Upper lobe of left lung (tissue), 4 donors: ENCODE measurements around the gene SPEN.

Experiments used
- CTCF ChIP-seq, 6 experiments: fragments of 450-650 bp in 4 of 6; fragments of 200-600 bp in 2 of 6; sonication (generic) in 2 of 6; IDR thresholded peaks; one replicate each; pipeline ENCODE4 v1.5.1; 2016 to 2019; ENCODE audit warnings: antibody characterized with exemption in 6 of 6
- EP300 ChIP-seq, 4 donors: sonication (generic); formaldehyde crosslinking; IDR thresholded peaks; one replicate each; pipeline ENCODE4 v1.5.1; 2017; ENCODE audit warnings: antibody characterized with exemption in 4 of 4, control low read depth in 2 of 4
- POLR2AphosphoS5 ChIP-seq, 2 donors: sonication (generic); formaldehyde crosslinking; IDR thresholded peaks; one replicate each; pipeline ENCODE4 v1.5.1; 2017; ENCODE audit warnings: antibody characterized with exemption in 2 of 2

- no peak for TF ChIP-seq POLR2AphosphoS5 (IDR thresholded peaks at IDR 0.05)
- TF ChIP-seq CTCF (IDR thresholded peaks at IDR 0.05), result no peak
- TF ChIP-seq EP300 (IDR thresholded peaks at IDR 0.05), result no peak
Observed at GRCh38 chr1:15938628-15939161, 91.2 kb downstream of the SPEN start.
